ENCODE data around the gene GRAMD4. TPM values are rescaled to one million over a fixed set of nuclear protein-coding genes. Genes with fewer than 3 reads are reported as not detected.
"Not testable (repeated sequence)": the region's sequence is repeated elsewhere in the genome, so short reads cannot be mapped to it uniquely, and the experiment has no call there.

Gene GRAMD4
- total and polyA plus RNA-seq, 2 donors (not counting 1 experiment from before 2014, with no cell fraction given), result 17.0 to 88.1 TPM

- no peak overlapping the region for H3K4me3 Mint-ChIP-seq
- no peaks in the 10 kb centered on the region for H3K27me3 Mint-ChIP-seq
- WGBS (ENCODE audit: insufficient coverage), result 96% methylated on average over 22 of the region's 23 CpGs
- Histone ChIP-seq H3K4me2 (replicated peaks; ENCODE audit: low read depth, low read length, poor library complexity, severe bottlenecking) (no peak overlapping the region), H3K9me3 (ENCODE audit: control extremely low read depth in 1 of 3, control insufficient read depth in 2 of 3, insufficient read depth in 1 of 3, low read length in 2 of 3) (no peaks in the 10 kb centered on the region), H4K20me1 (ENCODE audit: control insufficient read depth, insufficient read depth, low read length, poor library complexity, severe bottlenecking) (peaks cover 60% of the 10 kb centered on the region), H3K4me3 (ENCODE audit: control extremely low read depth in 1 of 5, extremely low read depth in 1 of 5, insufficient read depth in 1 of 5, low read depth in 2 of 5, low read length in 4 of 5) (no peak overlapping the region), H3K27ac (ENCODE audit: low read length in 2 of 2) (no peak overlapping the region), H3K27me3 (replicated peaks in 1 of 4; ENCODE audit: control extremely low read depth in 1 of 4, control insufficient read depth in 3 of 4, insufficient read depth in 4 of 4, low read length in 3 of 4) (no peaks in the 10 kb centered on the region), H3K36me3 (replicated peaks in 1 of 2; ENCODE audit: control extremely low read depth in 1 of 2, control insufficient read depth in 1 of 2, extremely low read depth in 1 of 2, insufficient read depth in 2 of 2, low read length in 1 of 2) (no peaks in the 10 kb centered on the region), H3K9ac (ENCODE audit: low read length) (no peak overlapping the region), H3K79me2 (ENCODE audit: control insufficient read depth, insufficient read depth, low read length) (peaks cover 60% of the 10 kb centered on the region), H3K4me1 (ENCODE audit: control insufficient read depth in 2 of 2, insufficient read depth in 2 of 2, low read length in 2 of 2) (peaks cover 20 to 50% of the 10 kb centered on the region in 2 donors), H2AFZ (ENCODE audit: insufficient read depth, low read depth, low read length, poor library complexity, severe bottlenecking) (no peak overlapping the region)
- no peak for TF ChIP-seq EZH2 (IDR thresholded peaks at IDR 0.05; ENCODE audit: borderline replicate concordance, insufficient read depth, low read depth, low read length, poor library complexity, severe bottlenecking)
- ATAC-seq (ENCODE audit: low read depth), result no peak
- DNase-seq, result no peak
- ChIA-PET POLR2A (no interaction called here), CTCF (interaction anchor here (1.4 kb wide), 1 partner anchor 57 kb away, joined by 4 read pairs; no protein-coding TSS in a partner anchor)
- H3K4me1 Mint-ChIP-seq, result peaks cover 55% of the 10 kb centered on the region
- no peaks in the 10 kb centered on the region for H3K9me3 Mint-ChIP-seq (ENCODE audit: insufficient read depth)
- intact Hi-C loops (cut with micrococcal nuclease), result no loop called here
- no peak overlapping the region for H3K27ac Mint-ChIP-seq
These were observed 529 bp downstream of the GRAMD4 start for GRCh38 chr22:46620588-46621242.

- H3K27me3 Mint-ChIP-seq; H3K4me3 ChIP-seq (ENCODE audit: control extremely low read depth in 1 of 5, extremely low read depth in 1 of 5, insufficient read depth in 1 of 5, low read depth in 2 of 5, low read length in 4 of 5); H3K27me3 ChIP-seq (replicated peaks in 1 of 4; ENCODE audit: control extremely low read depth in 1 of 4, control insufficient read depth in 3 of 4, insufficient read depth in 4 of 4, low read length in 3 of 4); H3K27ac ChIP-seq (ENCODE audit: low read length in 2 of 2); H3K27ac Mint-ChIP-seq; H3K9me3 Mint-ChIP-seq (ENCODE audit: insufficient read depth); H3K36me3 ChIP-seq (replicated peaks in 1 of 2; ENCODE audit: control extremely low read depth in 1 of 2, control insufficient read depth in 1 of 2, extremely low read depth in 1 of 2, insufficient read depth in 2 of 2, low read length in 1 of 2); ATAC-seq (ENCODE audit: low read depth); POLR2A ChIA-PET; H3K4me3 Mint-ChIP-seq; intact Hi-C loops (cut with micrococcal nuclease); DNase-seq; H2AFZ ChIP-seq (ENCODE audit: insufficient read depth, low read depth, low read length, poor library complexity, severe bottlenecking); H3K9me3 ChIP-seq (ENCODE audit: control extremely low read depth in 1 of 3, control insufficient read depth in 2 of 3, insufficient read depth in 1 of 3, low read length in 2 of 3); H3K9ac ChIP-seq (ENCODE audit: low read length): not testable (repeated sequence)
- peaks cover 67% of the 10 kb centered on the region for H4K20me1 ChIP-seq (ENCODE audit: control insufficient read depth, insufficient read depth, low read length, poor library complexity, severe bottlenecking)
- WGBS (ENCODE audit: insufficient coverage), result 97% methylated on average over 15 of the region's 38 CpGs
- H3K4me1 Mint-ChIP-seq, result peaks cover 58% of the 10 kb centered on the region
- H3K4me1 ChIP-seq (ENCODE audit: control insufficient read depth in 2 of 2, insufficient read depth in 2 of 2, low read length in 2 of 2), result peaks cover 20 to 50% of the 10 kb centered on the region in 2 donors
- H3K79me2 ChIP-seq (ENCODE audit: control insufficient read depth, insufficient read depth, low read length), result peaks cover 66% of the 10 kb centered on the region
- CTCF ChIA-PET, result interaction anchor here (1.4 kb wide), 1 partner anchor 58 kb away, joined by 4 read pairs; no protein-coding TSS in a partner anchor
- peak overlapping the region; percentile 54 for H3K4me2 ChIP-seq (replicated peaks; ENCODE audit: low read depth, low read length, poor library complexity, severe bottlenecking)
These were observed 1.2 kb downstream of the GRAMD4 start for GRCh38 chr22:46621243-46621930.

All from B cell (primary cell).